ENCODE results near the gene EMX2.
"Not testable (repeated sequence)": the region's sequence is repeated elsewhere in the genome, so short reads cannot be mapped to it uniquely, and the experiment has no call there.

GRCh38 chr10:117507081-117507480, 35.5 kb upstream of the EMX2 start:
- TF ChIP-seq CTCF (IDR thresholded peaks at IDR 0.05; ENCODE audit: low read length); EZH2 (IDR thresholded peaks at IDR 0.05; ENCODE audit: borderline replicate concordance, low read length): not testable (repeated sequence)

All from OCI-LY1 (cell line).